HepG2 (cell line): ENCODE data around the gene COASY. TPM values are rescaled to one million over a fixed set of nuclear protein-coding genes. Genes with fewer than 3 reads are reported as not detected.

Experiments
- BRCA1 ChIP-seq: sonication (generic); formaldehyde crosslinking; IDR thresholded peaks from 2 replicates; pipeline ENCODE4 v1.4.0; 2020; ENCODE audit warnings: missing genetic modification reagents
- EED ChIP-seq: sonication (generic); formaldehyde crosslinking; IDR thresholded peaks from 2 replicates; pipeline ENCODE4 v1.5.0; 2020; ENCODE audit warnings: mild to moderate bottlenecking, missing genetic modification reagents
- GATAD1 ChIP-seq: IDR thresholded peaks from 2 replicates; pipeline ENCODE4 v1.6.1; 2016; ENCODE audit warnings: missing genetic modification reagents, missing compliant biosample characterization
- HOXA9 ChIP-seq: sonication (generic); formaldehyde crosslinking; IDR thresholded peaks from 2 replicates; pipeline ENCODE4 v1.8.1; 2022; ENCODE audit warnings: missing genetic modification reagents, mild to moderate bottlenecking, moderate library complexity, borderline replicate concordance
- MEF2D ChIP-seq: sonication (generic); formaldehyde crosslinking; IDR thresholded peaks from 2 replicates; pipeline ENCODE4 v1.5.1; 2020; ENCODE audit warnings: mild to moderate bottlenecking, missing genetic modification reagents
- MYC ChIP-seq: sonication (generic); formaldehyde crosslinking; IDR thresholded peaks from 2 replicates; pipeline ENCODE4 v1.9.0; 2021; ENCODE audit warnings: missing genetic modification reagents, borderline replicate concordance
- MZF1 ChIP-seq: sonication (generic); formaldehyde crosslinking; IDR thresholded peaks from 2 replicates; pipeline ENCODE4 v1.8.1; 2023; ENCODE audit warnings: mild to moderate bottlenecking, missing genetic modification reagents, borderline replicate concordance
- SIX1 ChIP-seq: sonication (generic); formaldehyde crosslinking; IDR thresholded peaks from 2 replicates; pipeline ENCODE4 v1.4.0; 2020; ENCODE audit warnings: missing genetic modification reagents, borderline replicate concordance
- SRSF4 ChIP-seq: fragments of 200-400 bp; formaldehyde crosslinking; IDR thresholded peaks from one replicate; pipeline ENCODE4 v1.6.1; 2018; ENCODE audit warnings: mild to moderate bottlenecking, low read depth, low read length, moderate library complexity; ENCODE audit not compliant: poor library complexity, severe bottlenecking
- THYN1 ChIP-seq: sonication (generic); formaldehyde crosslinking; IDR thresholded peaks from 2 replicates; pipeline ENCODE4 v1.8.1; 2023; ENCODE audit warnings: low read depth, mild to moderate bottlenecking, moderate library complexity, missing genetic modification reagents, borderline replicate concordance
- YEATS4 ChIP-seq: sonication (generic); formaldehyde crosslinking; IDR thresholded peaks from 2 replicates; pipeline ENCODE4 v1.4.0; 2020; ENCODE audit warnings: missing genetic modification reagents, borderline replicate concordance
- ZBTB21 ChIP-seq: sonication (generic); formaldehyde crosslinking; IDR thresholded peaks from 2 replicates; pipeline ENCODE4 v1.4.0; 2020; ENCODE audit warnings: missing genetic modification reagents
- ZBTB43 ChIP-seq: sonication (generic); formaldehyde crosslinking; conservative IDR thresholded peaks from 2 replicates; pipeline ENCODE4 v1.4.0; 2020; ENCODE audit warnings: missing genetic modification reagents
- ZMYM3 ChIP-seq: sonication (generic); formaldehyde crosslinking; IDR thresholded peaks from 2 replicates; pipeline ENCODE4 v1.5.1; 2020; ENCODE audit warnings: mild to moderate bottlenecking, missing genetic modification reagents
- ZMYM4 ChIP-seq: sonication (generic); formaldehyde crosslinking; IDR thresholded peaks from 2 replicates; pipeline ENCODE4 v1.8.1; 2023; ENCODE audit warnings: mild to moderate bottlenecking, missing genetic modification reagents
- ZNF275 ChIP-seq: sonication (generic); formaldehyde crosslinking; IDR thresholded peaks from 2 replicates; pipeline ENCODE4 v1.8.0; 2022; ENCODE audit warnings: missing genetic modification reagents, mild to moderate bottlenecking, inconsistent platforms, borderline replicate concordance
- ZNF3 ChIP-seq: IDR thresholded peaks from 2 replicates; pipeline ENCODE4 v1.7.0; 2017; ENCODE audit warnings: inconsistent platforms
- ZNF354B ChIP-seq: sonication (generic); formaldehyde crosslinking; IDR thresholded peaks from 2 replicates; pipeline ENCODE4 v1.8.0; 2022; ENCODE audit warnings: mild to moderate bottlenecking, missing genetic modification reagents
- ZNF451 ChIP-seq: sonication (generic); formaldehyde crosslinking; IDR thresholded peaks from 2 replicates; pipeline ENCODE4 v1.5.0; 2020; ENCODE audit warnings: mild to moderate bottlenecking, missing genetic modification reagents
- ZNF615 ChIP-seq: sonication (generic); formaldehyde crosslinking; IDR thresholded peaks from 2 replicates; pipeline ENCODE4 v1.5.0; 2020; ENCODE audit warnings: mild to moderate bottlenecking, missing genetic modification reagents, borderline replicate concordance
- ZNF790 ChIP-seq: sonication (generic); formaldehyde crosslinking; IDR thresholded peaks from 2 replicates; pipeline ENCODE4 v1.8.0; 2022; ENCODE audit warnings: missing genetic modification reagents, mild to moderate bottlenecking, borderline replicate concordance
- ZUFSP ChIP-seq: sonication (generic); formaldehyde crosslinking; IDR thresholded peaks from 2 replicates; pipeline ENCODE4 v1.9.0; 2021; ENCODE audit warnings: missing genetic modification reagents, mild to moderate bottlenecking, borderline replicate concordance
- polyA plus RNA-seq, 8 experiments: library from polyadenylated mRNA; depleted of rRNA in 3 of 8; stranded (reverse) in 7 of 8; unstranded in 1 of 8; fragments of >200 nt; fragmentation: Illumina TruSeq in 4 of 8; extraction: Trizol in 4 of 8; gene quantifications; 2 replicates each; pipeline versions ENCODE4 v1.2.1 to v1.2.3, GENCODE V29; 2011 to 2016; ENCODE audit warnings: low read depth in 4 of 8, missing spikeins in 1 of 8, mixed read lengths in 1 of 8; ENCODE audit not compliant: insufficient read depth in 1 of 8
- total RNA-seq, 5 experiments: library from RNA; depleted of rRNA; stranded (reverse); fragments of >200 nt; fragmentation: Illumina TruSeq; extraction: Trizol; gene quantifications; 2 replicates each; pipeline ENCODE4 v1.2.3, GENCODE V29; 2016; ENCODE audit warnings: low read depth in 1 of 5
- TF ChIP-seq, protein P1 (sequence below): sonication (generic); formaldehyde crosslinking; IDR thresholded peaks from 2 replicates; pipeline ENCODE4 v1.4.0; 2020; ENCODE audit warnings: missing genetic modification reagents

The COASY gene
- total and polyA plus RNA-seq, 2 of the 13 experiments (the other 11 are each of a cell fraction or from before 2014, with no cell fraction given), result 90.7 to 125 TPM

- TF ChIP-seq GATAD1 (CRISPR knock-in tag) (peak; percentile 86), ZBTB43 (CRISPR knock-in tag) (no peak), MZF1 (no peak; the same call in 1 of the 2 replicates), THYN1 (CRISPR knock-in tag) (peak; percentile 86; the same call in 1 of the 2 replicates), ZNF451 (peak; percentile 91; the same call in 1 of the 2 replicates), ZNF3 (no peak), HOXA9 (peak; percentile 45; the same call in 1 of the 2 replicates), ZNF275 (no peak), EED (peak; percentile 41; the same call in 1 of the 2 replicates), ZBTB21 (CRISPR knock-in tag) (0 out of 2 replicates have a peak, but pooled peaks have one; percentile 41), YEATS4 (peak; percentile 96), SIX1 (CRISPR knock-in tag) (no peak), ZUFSP (no peak), ZNF615 (CRISPR knock-in tag) (peak; percentile 89; the same call in 1 of the 2 replicates), BRCA1 (CRISPR knock-in tag) (no peak), SRSF4 (no peak), ZNF354B (CRISPR knock-in tag) (peak; percentile 92; the same call in 1 of the 2 replicates), MYC (CRISPR knock-in tag) (peak; percentile 90), ZNF790 (CRISPR knock-in tag) (no peak; the same call in 1 of the 2 replicates), MEF2D (CRISPR knock-in tag) (no peak; the same call in 1 of the 2 replicates), ZMYM3 (CRISPR knock-in tag) (no peak), ZMYM4 (CRISPR knock-in tag) (peak; percentile 91)
- TF ChIP-seq, protein P1, sequence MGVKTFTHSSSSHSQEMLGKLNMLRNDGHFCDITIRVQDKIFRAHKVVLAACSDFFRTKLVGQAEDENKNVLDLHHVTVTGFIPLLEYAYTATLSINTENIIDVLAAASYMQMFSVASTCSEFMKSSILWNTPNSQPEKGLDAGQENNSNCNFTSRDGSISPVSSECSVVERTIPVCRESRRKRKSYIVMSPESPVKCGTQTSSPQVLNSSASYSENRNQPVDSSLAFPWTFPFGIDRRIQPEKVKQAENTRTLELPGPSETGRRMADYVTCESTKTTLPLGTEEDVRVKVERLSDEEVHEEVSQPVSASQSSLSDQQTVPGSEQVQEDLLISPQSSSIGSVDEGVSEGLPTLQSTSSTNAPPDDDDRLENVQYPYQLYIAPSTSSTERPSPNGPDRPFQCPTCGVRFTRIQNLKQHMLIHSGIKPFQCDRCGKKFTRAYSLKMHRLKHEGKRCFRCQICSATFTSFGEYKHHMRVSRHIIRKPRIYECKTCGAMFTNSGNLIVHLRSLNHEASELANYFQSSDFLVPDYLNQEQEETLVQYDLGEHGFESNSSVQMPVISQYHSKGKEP (CRISPR knock-in tag), result 0 out of 2 replicates have a peak, but pooled peaks have one; percentile 19
These were observed 5.1 kb downstream of the COASY start, which contains the start of gene MLX (continued) for GRCh38 chr17:42566883-42567573.
